ENCODE measurements around the gene MYOZ3.

DNA sequence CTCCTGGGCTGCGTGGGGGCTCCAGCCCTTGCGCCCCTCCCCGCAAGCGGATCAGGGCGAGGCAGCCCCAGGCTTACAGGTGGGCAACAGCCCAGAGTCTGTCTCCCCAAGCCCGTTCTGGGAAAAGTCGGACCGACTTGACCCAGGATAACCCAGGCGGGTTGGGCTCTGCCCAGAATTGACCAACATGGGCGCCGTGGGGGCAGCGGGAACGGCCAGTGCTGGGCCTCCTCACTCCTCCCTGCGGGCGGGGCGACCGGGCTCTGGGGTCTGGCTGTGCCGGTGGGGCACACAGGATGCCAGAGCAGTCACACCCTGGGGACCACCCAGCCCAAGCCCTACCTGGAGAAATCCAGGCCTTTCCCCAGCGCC lies 35.9 kb upstream of the MYOZ3 start:
- TF ChIP-seq POLR2A (IDR thresholded peaks at IDR 0.05): no peak
- TF ChIP-seq, protein P1, sequence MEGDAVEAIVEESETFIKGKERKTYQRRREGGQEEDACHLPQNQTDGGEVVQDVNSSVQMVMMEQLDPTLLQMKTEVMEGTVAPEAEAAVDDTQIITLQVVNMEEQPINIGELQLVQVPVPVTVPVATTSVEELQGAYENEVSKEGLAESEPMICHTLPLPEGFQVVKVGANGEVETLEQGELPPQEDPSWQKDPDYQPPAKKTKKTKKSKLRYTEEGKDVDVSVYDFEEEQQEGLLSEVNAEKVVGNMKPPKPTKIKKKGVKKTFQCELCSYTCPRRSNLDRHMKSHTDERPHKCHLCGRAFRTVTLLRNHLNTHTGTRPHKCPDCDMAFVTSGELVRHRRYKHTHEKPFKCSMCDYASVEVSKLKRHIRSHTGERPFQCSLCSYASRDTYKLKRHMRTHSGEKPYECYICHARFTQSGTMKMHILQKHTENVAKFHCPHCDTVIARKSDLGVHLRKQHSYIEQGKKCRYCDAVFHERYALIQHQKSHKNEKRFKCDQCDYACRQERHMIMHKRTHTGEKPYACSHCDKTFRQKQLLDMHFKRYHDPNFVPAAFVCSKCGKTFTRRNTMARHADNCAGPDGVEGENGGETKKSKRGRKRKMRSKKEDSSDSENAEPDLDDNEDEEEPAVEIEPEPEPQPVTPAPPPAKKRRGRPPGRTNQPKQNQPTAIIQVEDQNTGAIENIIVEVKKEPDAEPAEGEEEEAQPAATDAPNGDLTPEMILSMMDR (IDR thresholded peaks at IDR 0.05): no peak

Data from breast epithelium (tissue), 3 donors.